GOT3 (cell line): Measurements from ENCODE around the gene PRRT2.
"Not testable (repeated sequence)": the region's sequence is repeated elsewhere in the genome, so short reads cannot be mapped to it uniquely, and the experiment has no call there.

Experiments
- DNase-seq: peaks from one replicate; lab custom pipeline; 2025; ENCODE audit warnings: mixed read lengths; lab: John Stamatoyannopoulos, UW

Gene PRRT2

GRCh38 chr16:29790949-29791844 lies 20.8 kb upstream of the PRRT2 start:
- no peak for DNase-seq

GRCh38 chr16:29791845-29792807 lies 19.9 kb upstream of the PRRT2 start:
- DNase-seq: no peak

- not testable (repeated sequence) for DNase-seq
These were observed 18.8 kb upstream of the PRRT2 start for GRCh38 chr16:29793153-29793552.

- DNase-seq: no peak
These were observed 17.7 kb upstream of the PRRT2 start for GRCh38 chr16:29794231-29794710.

GRCh38 chr16:29802416-29802935 lies 9.5 kb upstream of the PRRT2 start:
- DNase-seq: no peak

- DNase-seq: no peak
These were observed 8.0 kb upstream of the PRRT2 start for GRCh38 chr16:29804020-29804419.

- no peak for DNase-seq
These were observed 7.3 kb upstream of the PRRT2 start for GRCh38 chr16:29804455-29805231.

- peak; percentile 96 for DNase-seq
These were observed 6.5 kb upstream of the PRRT2 start for GRCh38 chr16:29805232-29806098.

- DNase-seq: no peak
These were observed 5.9 kb upstream of the PRRT2 start, which contains the start of gene MAZ for GRCh38 chr16:29806099-29806579. Gene MAZ, plus strand, starts transcription at chr16:29806529. Its CDS starts 173 bp downstream, at chr16:29806702.

GRCh38 chr16:29806641-29807425 lies 5.2 kb upstream of the PRRT2 start:
- no peak for DNase-seq

GRCh38 chr16:29807426-29808218 lies 4.4 kb upstream of the PRRT2 start:
- peak; percentile 85 for DNase-seq

GRCh38 chr16:29808219-29808900 lies 3.6 kb upstream of the PRRT2 start:
- no peak for DNase-seq

- DNase-seq: no peak
These were observed 2.8 kb upstream of the PRRT2 start for GRCh38 chr16:29809031-29809747.

GRCh38 chr16:29809850-29810698 lies 1.9 kb upstream of the PRRT2 start:
- no peak for DNase-seq

- DNase-seq: no peak
These were observed 1.3 kb upstream of the PRRT2 start for GRCh38 chr16:29810699-29811169.
